Endothelial cell of umbilical vein (primary cell): ENCODE data around the gene TMCC2. TPM values are rescaled to one million over a fixed set of nuclear protein-coding genes. Genes with fewer than 3 reads are reported as not detected.

ENCODE experiments used
- BruUV-seq: library from RNA; stranded (reverse); fragments of 400-500 nt; replicated peaks from 2 replicates; lab custom pipeline; 2021; lab: Mats Ljungman, UMichigan
- CTCF ChIA-PET: fragments of 300-600, 350-600 bp; sonication (Branson Sonifier 250); formaldehyde crosslinking; loops from one replicate; lab custom pipeline; 2021; ENCODE audit warnings: antibody characterized with exemption, inconsistent platforms; lab: Charles Lee
- POLR2A ChIA-PET: fragments of 300-600, 350-600 bp; sonication (Branson Sonifier 250); formaldehyde crosslinking; loops from one replicate; lab custom pipeline; 2021; ENCODE audit warnings: antibody characterized with exemption, inconsistent platforms; lab: Charles Lee
- DNase-seq: peaks from one replicate; pipeline ENCODE4 v3.0.0-alpha.2; 2011; ENCODE audit warnings: low read depth, low spot score
- FAIRE-seq: peaks from 2 replicates; lab custom pipeline; 2011; peaks lifted over from hg19 to GRCh38; lab: Jason Lieb, UNC
- H2AFZ ChIP-seq: 2 replicates; pipeline ENCODE4 v1.6.0; 2012; ENCODE audit warnings: low read depth, low read length, control low read depth, inconsistent platforms
- H3K27ac ChIP-seq: 2 replicates; pipeline ENCODE4 v1.5.1; 2011; ENCODE audit warnings: low read depth, mild to moderate bottlenecking, control low read depth, low read length, moderate library complexity; ENCODE audit not compliant: insufficient read depth
- H3K27me3 ChIP-seq, 2 experiments: 2 replicates each; pipeline versions ENCODE4 v1.6.0 to v1.6.1; 2011; ENCODE audit warnings: low read length in 2 of 2, mixed read lengths in 1 of 2; ENCODE audit not compliant: control insufficient read depth in 2 of 2, insufficient read depth in 2 of 2
- H3K36me3 ChIP-seq, 2 experiments: 2 replicates in 1 of 2; 3 replicates in 1 of 2; pipeline ENCODE4 v1.5.1; 2011; ENCODE audit warnings: low read length in 2 of 2, mild to moderate bottlenecking in 1 of 2, moderate library complexity in 1 of 2; ENCODE audit not compliant: control insufficient read depth in 2 of 2, insufficient read depth in 2 of 2; ENCODE audit errors: extremely low read depth in 1 of 2
- H3K4me1 ChIP-seq: 3 replicates; pipeline ENCODE4 v1.5.1; 2011; ENCODE audit warnings: mild to moderate bottlenecking, low read length; ENCODE audit not compliant: control insufficient read depth, insufficient read depth; ENCODE audit errors: extremely low read depth
- H3K4me2 ChIP-seq: 2 replicates; pipeline ENCODE4 v1.6.1; 2011; ENCODE audit warnings: low read length, control low read depth, mixed read lengths; ENCODE audit not compliant: insufficient read depth
- H3K4me3 ChIP-seq, 3 experiments: fragments of 200-600 bp in 1 of 3; sonication (generic), shearing (Covaris generic) in 1 of 3; replicated peaks in 1 of 3; 2 replicates each; pipeline ENCODE4 v1.5.1; 2011 to 2016; ENCODE audit warnings: control low read depth in 3 of 3, low read length in 3 of 3, mild to moderate bottlenecking in 2 of 3, inconsistent platforms in 1 of 3, low read depth in 1 of 3, moderate library complexity in 1 of 3; ENCODE audit not compliant: insufficient read depth in 1 of 3
- H3K79me2 ChIP-seq: 2 replicates; pipeline ENCODE4 v1.6.0; 2012; ENCODE audit warnings: low read length, inconsistent platforms; ENCODE audit not compliant: control insufficient read depth, insufficient read depth
- H3K9ac ChIP-seq: replicated peaks from 2 replicates; pipeline ENCODE3; 2011; ENCODE audit warnings: low read length, control low read depth; ENCODE audit not compliant: insufficient read depth; ENCODE audit errors: extremely low read depth
- H3K9me1 ChIP-seq: replicated peaks from 3 replicates; pipeline ENCODE4 v1.6.0; 2011; ENCODE audit warnings: mild to moderate bottlenecking, low read length; ENCODE audit not compliant: control insufficient read depth, insufficient read depth; ENCODE audit errors: extremely low read depth
- H3K9me3 ChIP-seq: replicated peaks from 2 replicates; pipeline ENCODE4 v1.5.1; 2012; ENCODE audit warnings: low read length, inconsistent platforms; ENCODE audit not compliant: control insufficient read depth, insufficient read depth
- H4K20me1 ChIP-seq: replicated peaks from 2 replicates; pipeline ENCODE3; 2011; ENCODE audit warnings: mild to moderate bottlenecking, low read length; ENCODE audit not compliant: control insufficient read depth, insufficient read depth; ENCODE audit errors: extremely low read depth
- EZH2 ChIP-seq: IDR thresholded peaks from 2 replicates; pipeline ENCODE4 v1.6.1; 2012; ENCODE audit warnings: borderline replicate concordance, low read depth, mild to moderate bottlenecking, moderate library complexity, low read length, inconsistent platforms; ENCODE audit not compliant: severe bottlenecking
- FOS ChIP-seq: IDR thresholded peaks from 2 replicates; pipeline ENCODE4 v1.6.1; 2011; ENCODE audit warnings: mild to moderate bottlenecking, low read length, moderate library complexity, borderline replicate concordance; ENCODE audit not compliant: insufficient read depth
- GATA2 ChIP-seq: IDR thresholded peaks from 2 replicates; pipeline ENCODE4 v1.7.0; 2011; ENCODE audit warnings: low read depth, mild to moderate bottlenecking, moderate library complexity, mixed read lengths, low read length; ENCODE audit not compliant: insufficient read length, insufficient read depth
- JUN ChIP-seq: IDR thresholded peaks from 2 replicates; pipeline ENCODE4 v1.6.1; 2011; ENCODE audit warnings: borderline replicate concordance, low read depth; ENCODE audit not compliant: insufficient read length, insufficient read depth
- MYC ChIP-seq: IDR thresholded peaks from one replicate; pipeline ENCODE4 v1.6.1; 2011; ENCODE audit warnings: mild to moderate bottlenecking, low read depth, low read length
- POLR2A ChIP-seq: IDR thresholded peaks from 2 replicates; pipeline ENCODE4 v1.6.1; 2012; ENCODE audit warnings: low read depth, mild to moderate bottlenecking, control low read depth, low read length
- POLR2AphosphoS5 ChIP-seq: IDR thresholded peaks from 2 replicates; pipeline ENCODE4 v1.6.1; 2012; ENCODE audit warnings: low read depth, mild to moderate bottlenecking, control low read depth, low read length, moderate library complexity; ENCODE audit not compliant: insufficient read depth
- dilution Hi-C: fragments of 300-500 bp; cut with MboI; formaldehyde crosslinking; loops from one replicate; pipeline ENCODE4 v1.15.0; 2019; ENCODE audit warnings: low sequenced_read_pairs; ENCODE audit not compliant: extremely low pct_ligation_motif_present
- intact Hi-C: fragments of 100-400 bp; cut with micrococcal nuclease; formaldehyde crosslinking; loops from one replicate; pipeline ENCODE4 v1.10.0; 2022
- polyA plus RNA-seq, 4 experiments: library from polyadenylated mRNA; depleted of rRNA in 3 of 4; stranded (reverse) in 3 of 4; unstranded in 1 of 4; fragments of >200 nt; gene quantifications; 2 replicates each; pipeline versions ENCODE4 v1.2.1 to v1.2.3, GENCODE V29; 2011 to 2012; ENCODE audit warnings: missing spikeins in 1 of 4
- total RNA-seq: library from RNA; stranded (reverse); gene quantifications from 2 replicates; pipeline ENCODE4 v1.2.3, GENCODE V29; 2021
- TF ChIP-seq, protein P1 (sequence below), 2 donors: IDR thresholded peaks; 1 replicate in 1 of 2; 2 replicates in 1 of 2; pipeline ENCODE4 v1.5.1; 2011; ENCODE audit warnings: low read length in 2 of 2, mild to moderate bottlenecking in 2 of 2, moderate library complexity in 2 of 2, control low read depth in 1 of 2, inconsistent platforms in 1 of 2, low read depth in 1 of 2; ENCODE audit not compliant: insufficient read depth in 1 of 2; ENCODE audit errors: extremely low read depth in 1 of 2
- TF ChIP-seq, protein P2 (sequence below): IDR thresholded peaks from 2 replicates; pipeline ENCODE4 v1.6.1; 2011; ENCODE audit not compliant: insufficient read depth, insufficient read length

The TMCC2 gene
- total and polyA plus RNA-seq, 2 donors (not counting 3 experiments of a cell fraction or from before 2014, with no cell fraction given) = 2.0 to 2.1 TPM

DNA sequence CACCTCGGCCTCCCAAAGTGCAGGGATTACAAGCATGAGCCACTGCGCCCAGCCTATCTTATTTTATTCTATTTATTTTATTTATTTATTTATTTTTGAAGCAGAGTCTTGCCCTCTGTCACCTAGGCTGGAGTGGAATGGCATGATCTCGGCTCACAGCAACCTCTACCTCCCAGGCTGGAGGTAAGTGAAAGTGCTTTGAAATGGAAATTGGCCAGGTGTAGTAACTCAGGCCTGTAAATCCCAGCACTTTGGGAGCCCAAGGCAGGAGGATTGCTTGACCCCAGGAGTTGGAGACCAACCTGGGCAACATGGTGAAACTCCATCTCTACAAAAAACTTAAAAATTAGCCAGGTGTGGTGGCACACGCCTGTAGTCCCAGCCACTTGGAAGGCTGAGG, 11.2 kb upstream of the TMCC2 start:
- intact Hi-C loops (no loop called here), dilution Hi-C loops (no loop called here)
- Histone ChIP-seq H2AFZ (no peak overlapping the region), H4K20me1 (no peaks in the 10 kb centered on the region), H3K27ac (no peak overlapping the region), H3K9me1 (no peaks in the 10 kb centered on the region), H3K4me2 (no peak overlapping the region), H3K9me3 (no peaks in the 10 kb centered on the region), H3K4me1 (peaks cover 5% of the 10 kb centered on the region), H3K79me2 (no peaks in the 10 kb centered on the region), H3K9ac (no peak overlapping the region), H3K36me3 (no peaks in the 10 kb centered on the region), H3K27me3 (peaks cover 14 to 33% of the 10 kb centered on the region in 2 experiments), H3K4me3 (no peak overlapping the region)
- no peak for DNase-seq
- ChIA-PET CTCF (no interaction called here), POLR2A (no interaction called here)
- TF ChIP-seq JUN (no peak), FOS (no peak), POLR2A (no peak), POLR2AphosphoS5 (no peak), EZH2 (no peak), MYC (no peak), GATA2 (no peak)
- TF ChIP-seq, protein P1, sequence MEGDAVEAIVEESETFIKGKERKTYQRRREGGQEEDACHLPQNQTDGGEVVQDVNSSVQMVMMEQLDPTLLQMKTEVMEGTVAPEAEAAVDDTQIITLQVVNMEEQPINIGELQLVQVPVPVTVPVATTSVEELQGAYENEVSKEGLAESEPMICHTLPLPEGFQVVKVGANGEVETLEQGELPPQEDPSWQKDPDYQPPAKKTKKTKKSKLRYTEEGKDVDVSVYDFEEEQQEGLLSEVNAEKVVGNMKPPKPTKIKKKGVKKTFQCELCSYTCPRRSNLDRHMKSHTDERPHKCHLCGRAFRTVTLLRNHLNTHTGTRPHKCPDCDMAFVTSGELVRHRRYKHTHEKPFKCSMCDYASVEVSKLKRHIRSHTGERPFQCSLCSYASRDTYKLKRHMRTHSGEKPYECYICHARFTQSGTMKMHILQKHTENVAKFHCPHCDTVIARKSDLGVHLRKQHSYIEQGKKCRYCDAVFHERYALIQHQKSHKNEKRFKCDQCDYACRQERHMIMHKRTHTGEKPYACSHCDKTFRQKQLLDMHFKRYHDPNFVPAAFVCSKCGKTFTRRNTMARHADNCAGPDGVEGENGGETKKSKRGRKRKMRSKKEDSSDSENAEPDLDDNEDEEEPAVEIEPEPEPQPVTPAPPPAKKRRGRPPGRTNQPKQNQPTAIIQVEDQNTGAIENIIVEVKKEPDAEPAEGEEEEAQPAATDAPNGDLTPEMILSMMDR (IDR thresholded peaks at IDR 0.05; ENCODE audit: extremely low read depth in 1 of 2, insufficient read depth in 1 of 2, low read depth in 1 of 2, low read length in 2 of 2) = no peak
- TF ChIP-seq, protein P2, sequence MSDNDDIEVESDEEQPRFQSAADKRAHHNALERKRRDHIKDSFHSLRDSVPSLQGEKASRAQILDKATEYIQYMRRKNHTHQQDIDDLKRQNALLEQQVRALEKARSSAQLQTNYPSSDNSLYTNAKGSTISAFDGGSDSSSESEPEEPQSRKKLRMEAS = no peak
- no TSS peak for BruUV-seq
- FAIRE-seq = no peak
